ENCODE results near the gene GAB1. TPM values are rescaled to one million over a fixed set of nuclear protein-coding genes. Genes with fewer than 3 reads are reported as not detected.

GAB1 gene
- total RNA-seq, 1 experiment from 2014 or later, result 3.8 TPM

DNA sequence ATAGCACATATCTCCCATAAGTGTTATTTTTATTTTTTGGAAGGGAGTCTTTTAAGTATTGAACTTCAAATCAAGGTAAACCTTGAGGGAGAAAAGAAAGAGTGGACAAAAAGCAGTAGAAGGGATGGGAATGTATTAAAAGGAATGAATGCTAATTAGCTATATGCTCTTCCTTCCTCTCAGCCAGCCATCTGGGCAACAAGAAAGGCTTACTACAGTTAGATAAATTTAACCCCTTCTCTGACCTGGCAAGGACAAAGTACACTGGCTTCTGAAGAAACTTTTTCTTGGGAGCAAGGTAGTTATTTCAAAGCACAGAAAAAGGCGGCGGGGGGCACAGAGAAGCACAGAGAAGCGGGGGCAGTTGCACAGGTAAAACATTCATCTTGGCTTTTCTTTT is 54.6 kb downstream of the GAB1 start:
- Histone ChIP-seq H3K9me3 (ENCODE audit: control insufficient read depth in 1 of 2, insufficient read depth in 1 of 2, low read depth in 1 of 2, low read length in 2 of 2) (no peaks in the 10 kb centered on the region), H3K4me3 (replicated peaks in 1 of 2; ENCODE audit: low read depth in 1 of 2, low read length in 2 of 2) (no peak overlapping the region), H3K9me2 (ENCODE audit: insufficient read depth) (no peaks in the 10 kb centered on the region), H3K4me1 (ENCODE audit: control insufficient read depth in 1 of 2, insufficient read depth in 2 of 2, low read length in 2 of 2) (no peaks in the 10 kb centered on the region), H3K4me2 (ENCODE audit: low read length) (no peak overlapping the region), H3K79me2 (ENCODE audit: insufficient read depth, low read length) (no peaks in the 10 kb centered on the region), H3K9ac (ENCODE audit: low read length) (no peak overlapping the region), H2AFZ (ENCODE audit: low read depth, low read length, poor library complexity, severe bottlenecking) (no peak overlapping the region), H3K36me3 (ENCODE audit: control insufficient read depth in 1 of 2, insufficient read depth in 2 of 2, low read length in 2 of 2) (no peaks in the 10 kb centered on the region), H3K27ac (ENCODE audit: low read depth, low read length) (no peak overlapping the region), H4K20me1 (ENCODE audit: insufficient read depth) (no peaks in the 10 kb centered on the region), H3K27me3 (ENCODE audit: insufficient read depth, low read length) (no peaks in the 10 kb centered on the region)
- ChIA-PET RAD21 (ENCODE audit: low non-redundant PET in 1 of 2, low total read pairs in 2 of 2, uncharacterized antibody in 2 of 2, unreplicated experiment in 2 of 2) (no interaction called here), POLR2A (no interaction called here), CTCF (no interaction called here)
- BruUV-seq (replicated peaks), result no TSS peak
- no peak for ATAC-seq
- intact Hi-C loops (cut with micrococcal nuclease), result no loop called here
- DNase-seq (ENCODE audit: low read depth, low spot score), result no peak
- TF ChIP-seq, protein P1, sequence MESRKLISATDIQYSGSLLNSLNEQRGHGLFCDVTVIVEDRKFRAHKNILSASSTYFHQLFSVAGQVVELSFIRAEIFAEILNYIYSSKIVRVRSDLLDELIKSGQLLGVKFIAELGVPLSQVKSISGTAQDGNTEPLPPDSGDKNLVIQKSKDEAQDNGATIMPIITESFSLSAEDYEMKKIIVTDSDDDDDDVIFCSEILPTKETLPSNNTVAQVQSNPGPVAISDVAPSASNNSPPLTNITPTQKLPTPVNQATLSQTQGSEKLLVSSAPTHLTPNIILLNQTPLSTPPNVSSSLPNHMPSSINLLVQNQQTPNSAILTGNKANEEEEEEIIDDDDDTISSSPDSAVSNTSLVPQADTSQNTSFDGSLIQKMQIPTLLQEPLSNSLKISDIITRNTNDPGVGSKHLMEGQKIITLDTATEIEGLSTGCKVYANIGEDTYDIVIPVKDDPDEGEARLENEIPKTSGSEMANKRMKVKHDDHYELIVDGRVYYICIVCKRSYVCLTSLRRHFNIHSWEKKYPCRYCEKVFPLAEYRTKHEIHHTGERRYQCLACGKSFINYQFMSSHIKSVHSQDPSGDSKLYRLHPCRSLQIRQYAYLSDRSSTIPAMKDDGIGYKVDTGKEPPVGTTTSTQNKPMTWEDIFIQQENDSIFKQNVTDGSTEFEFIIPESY (IDR thresholded peaks at IDR 0.05; ENCODE audit: extremely low read depth, insufficient replicate concordance, low read length), result no peak
- TF ChIP-seq CBX3 (IDR thresholded peaks at IDR 0.05; ENCODE audit: low read depth), result no peak
- TF ChIP-seq, protein P2, sequence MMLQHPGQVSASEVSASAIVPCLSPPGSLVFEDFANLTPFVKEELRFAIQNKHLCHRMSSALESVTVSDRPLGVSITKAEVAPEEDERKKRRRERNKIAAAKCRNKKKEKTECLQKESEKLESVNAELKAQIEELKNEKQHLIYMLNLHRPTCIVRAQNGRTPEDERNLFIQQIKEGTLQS (IDR thresholded peaks at IDR 0.05), result no peak
- no peak for TF ChIP-seq EZH2phosphoT487 (IDR thresholded peaks at IDR 0.05; ENCODE audit: borderline replicate concordance)
- TF ChIP-seq, protein P3, sequence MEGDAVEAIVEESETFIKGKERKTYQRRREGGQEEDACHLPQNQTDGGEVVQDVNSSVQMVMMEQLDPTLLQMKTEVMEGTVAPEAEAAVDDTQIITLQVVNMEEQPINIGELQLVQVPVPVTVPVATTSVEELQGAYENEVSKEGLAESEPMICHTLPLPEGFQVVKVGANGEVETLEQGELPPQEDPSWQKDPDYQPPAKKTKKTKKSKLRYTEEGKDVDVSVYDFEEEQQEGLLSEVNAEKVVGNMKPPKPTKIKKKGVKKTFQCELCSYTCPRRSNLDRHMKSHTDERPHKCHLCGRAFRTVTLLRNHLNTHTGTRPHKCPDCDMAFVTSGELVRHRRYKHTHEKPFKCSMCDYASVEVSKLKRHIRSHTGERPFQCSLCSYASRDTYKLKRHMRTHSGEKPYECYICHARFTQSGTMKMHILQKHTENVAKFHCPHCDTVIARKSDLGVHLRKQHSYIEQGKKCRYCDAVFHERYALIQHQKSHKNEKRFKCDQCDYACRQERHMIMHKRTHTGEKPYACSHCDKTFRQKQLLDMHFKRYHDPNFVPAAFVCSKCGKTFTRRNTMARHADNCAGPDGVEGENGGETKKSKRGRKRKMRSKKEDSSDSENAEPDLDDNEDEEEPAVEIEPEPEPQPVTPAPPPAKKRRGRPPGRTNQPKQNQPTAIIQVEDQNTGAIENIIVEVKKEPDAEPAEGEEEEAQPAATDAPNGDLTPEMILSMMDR (IDR thresholded peaks at IDR 0.05 in 2 of 3, conservative IDR thresholded peaks at IDR 0.05 in 1 of 3; ENCODE audit: borderline replicate concordance in 1 of 3, insufficient read depth in 1 of 3, low read depth in 2 of 3, low read length in 2 of 3), result no peak
- TF ChIP-seq TCF7L2 (IDR thresholded peaks at IDR 0.05; ENCODE audit: borderline replicate concordance, extremely low read depth, insufficient read depth, insufficient read length), result no peak
- TF ChIP-seq RAD21 (IDR thresholded peaks at IDR 0.05; ENCODE audit: low read depth), result no peak
- TF ChIP-seq YY1 (IDR thresholded peaks at IDR 0.05; ENCODE audit: extremely low read depth, insufficient replicate concordance, low read depth, low read length), result no peak
- TF ChIP-seq, protein P4, sequence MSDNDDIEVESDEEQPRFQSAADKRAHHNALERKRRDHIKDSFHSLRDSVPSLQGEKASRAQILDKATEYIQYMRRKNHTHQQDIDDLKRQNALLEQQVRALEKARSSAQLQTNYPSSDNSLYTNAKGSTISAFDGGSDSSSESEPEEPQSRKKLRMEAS (IDR thresholded peaks at IDR 0.05), result no peak
- no peak for TF ChIP-seq EGR1 (IDR thresholded peaks at IDR 0.05; ENCODE audit: low read depth)
- TF ChIP-seq POLR2AphosphoS5 (IDR thresholded peaks at IDR 0.05; ENCODE audit: low read depth, low read length), result no peak
- TF ChIP-seq ZNF274 (IDR thresholded peaks at IDR 0.05; ENCODE audit: low read depth, low read length), result no peak
- TF ChIP-seq SRF (IDR thresholded peaks at IDR 0.05; ENCODE audit: low read depth), result no peak
- TF ChIP-seq ZFX (IDR thresholded peaks at IDR 0.05), result no peak
- no peak for TF ChIP-seq EZH2 (IDR thresholded peaks at IDR 0.05)
- no peak for TF ChIP-seq ELF1 (IDR thresholded peaks at IDR 0.05; ENCODE audit: borderline replicate concordance, low read depth)
- no peak for TF ChIP-seq SIN3A (IDR thresholded peaks at IDR 0.05; ENCODE audit: low read depth)
- no peak for TF ChIP-seq POLR2A (IDR thresholded peaks at IDR 0.05; ENCODE audit: borderline replicate concordance, extremely low read depth, insufficient read depth, insufficient read length)

Data from HCT116 (cell line).